MM.1S (cell line): ENCODE data around the gene GAPDHS.

ENCODE experiments used
- DNase-seq: peaks from one replicate; pipeline ENCODE4 v3.0.0-alpha.2; 2015
- H2AFZ ChIP-seq: fragments of 300-600 bp; sonication (generic); 2 replicates; pipeline ENCODE4 v1.6.0; 2016; ENCODE audit warnings: antibody characterized with exemption, low read length
- H3F3A ChIP-seq: fragments of 300-600 bp; sonication (generic); 2 replicates; pipeline ENCODE4 v1.6.1; 2016; ENCODE audit warnings: mild to moderate bottlenecking, antibody characterized with exemption, low read length, moderate library complexity, mixed read lengths; ENCODE audit not compliant: insufficient read depth
- H3K27ac ChIP-seq: fragments of 300-600 bp; sonication (generic); 2 replicates; pipeline ENCODE4 v1.5.1; 2016; ENCODE audit warnings: mild to moderate bottlenecking, low read length
- H3K27me3 ChIP-seq: fragments of 300-600 bp; sonication (generic); replicated peaks from 2 replicates; pipeline ENCODE4 v1.6.0; 2016; ENCODE audit warnings: low read length; ENCODE audit not compliant: insufficient read depth
- H3K36me3 ChIP-seq: fragments of 300-600 bp; sonication (generic); replicated peaks from 2 replicates; pipeline ENCODE4 v1.6.1; 2016; ENCODE audit warnings: mild to moderate bottlenecking, low read length, mixed read lengths; ENCODE audit not compliant: insufficient read depth
- H3K4me1 ChIP-seq: fragments of 300-600 bp; sonication (generic); 2 replicates; pipeline ENCODE4 v1.6.1; 2016; ENCODE audit warnings: low read length, mixed read lengths
- H3K4me2 ChIP-seq: fragments of 300-600 bp; sonication (generic); 2 replicates; pipeline ENCODE4 v1.6.0; 2016; ENCODE audit warnings: low read depth, low read length
- H3K4me3 ChIP-seq: fragments of 300-600 bp; sonication (generic); 2 replicates; pipeline ENCODE4 v1.5.1; 2016; ENCODE audit warnings: low read length, mixed read lengths
- H3K79me2 ChIP-seq: fragments of 300-600 bp; sonication (generic); 2 replicates; pipeline ENCODE4 v1.6.1; 2016; ENCODE audit warnings: mixed run types, low read length, mixed read lengths
- H3K9ac ChIP-seq: fragments of 300-600 bp; sonication (generic); 2 replicates; pipeline ENCODE4 v1.6.1; 2016; ENCODE audit warnings: low read length, mixed read lengths
- H3K9me2 ChIP-seq: fragments of 300-600 bp; sonication (generic); replicated peaks from 2 replicates; pipeline ENCODE4 v1.6.1; 2016; ENCODE audit warnings: mild to moderate bottlenecking, low read length, mixed read lengths; ENCODE audit not compliant: insufficient read depth
- H3K9me3 ChIP-seq: fragments of 300-600 bp; sonication (generic); replicated peaks from 2 replicates; pipeline ENCODE4 v1.6.1; 2016; ENCODE audit warnings: mild to moderate bottlenecking, low read length, mixed read lengths; ENCODE audit not compliant: insufficient read depth
- H4K20me1 ChIP-seq: fragments of 300-600 bp; sonication (generic); 2 replicates; pipeline ENCODE4 v1.6.1; 2016; ENCODE audit warnings: mild to moderate bottlenecking, low read length, moderate library complexity, mixed read lengths; ENCODE audit not compliant: insufficient read depth
- CTCF ChIP-seq: fragments of 300-600 bp; sonication (generic); IDR thresholded peaks from 2 replicates; pipeline ENCODE4 v1.5.1; 2016; ENCODE audit warnings: antibody characterized with exemption, low read length, mixed read lengths
- EZH2 ChIP-seq: fragments of 300-600 bp; sonication (generic); optimal IDR thresholded peaks from 2 replicates; pipeline ENCODE3; 2017; ENCODE audit warnings: low read depth, mild to moderate bottlenecking, antibody characterized with exemption, low read length, mixed read lengths
- EZH2phosphoT487 ChIP-seq: fragments of 300-600 bp; sonication (generic); IDR thresholded peaks from 2 replicates; pipeline ENCODE4 v1.6.1; 2018; ENCODE audit warnings: antibody characterized with exemption, low read length

GAPDHS gene

GRCh38 chr19:35539850-35540249, 6.6 kb downstream of the GAPDHS start:
- Histone ChIP-seq H3K27me3 (peaks cover 24% of the 10 kb centered on the region), H3K9ac (no peak overlapping the region), H3F3A (no peaks in the 10 kb centered on the region), H3K4me2 (no peak overlapping the region), H4K20me1 (no peaks in the 10 kb centered on the region), H3K4me3 (no peak overlapping the region), H3K4me1 (peaks cover 5% of the 10 kb centered on the region; the same call in 1 of the 2 replicates), H3K9me2 (no peaks in the 10 kb centered on the region), H3K36me3 (no peaks in the 10 kb centered on the region), H3K27ac (no peak overlapping the region), H3K79me2 (peaks cover 11% of the 10 kb centered on the region), H2AFZ (no peak overlapping the region), H3K9me3 (no peaks in the 10 kb centered on the region)
- TF ChIP-seq EZH2phosphoT487: no peak
- no peak for TF ChIP-seq CTCF
- TF ChIP-seq EZH2: no peak
- DNase-seq: no peak

DNA sequence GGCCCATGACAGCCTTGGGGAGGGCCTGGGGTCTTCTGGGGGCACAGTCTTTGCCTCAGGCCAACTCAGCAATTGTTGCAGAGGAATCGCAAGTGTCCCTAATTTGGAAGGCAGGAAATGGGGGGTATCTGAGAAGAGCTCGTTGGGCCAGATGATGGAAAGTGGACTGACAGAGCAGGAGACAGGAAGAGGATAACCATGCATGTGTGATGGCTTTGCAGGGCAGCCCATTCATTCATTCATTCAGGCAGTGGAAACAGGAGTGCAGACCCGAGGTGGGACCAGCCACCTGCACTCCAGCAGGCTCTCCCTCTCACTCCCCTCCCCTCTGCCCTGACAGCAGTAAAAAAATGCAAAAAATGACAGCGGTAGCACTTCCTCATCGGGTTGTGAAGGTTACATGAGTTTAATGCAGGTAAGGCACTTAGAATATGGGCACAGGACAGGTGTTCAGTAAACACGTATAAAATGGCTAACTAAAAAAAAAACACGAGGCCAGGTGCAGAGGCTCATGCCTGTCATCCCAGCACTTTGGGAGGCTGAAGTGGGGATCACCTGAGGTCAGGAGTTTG, 7.2 kb downstream of the GAPDHS start:
- Histone ChIP-seq H3K4me3 (no peak overlapping the region), H4K20me1 (no peaks in the 10 kb centered on the region), H2AFZ (no peak overlapping the region), H3F3A (no peaks in the 10 kb centered on the region), H3K4me1 (peaks cover 5% of the 10 kb centered on the region; the same call in 1 of the 2 replicates), H3K9me2 (no peaks in the 10 kb centered on the region), H3K27ac (no peak overlapping the region), H3K9me3 (no peaks in the 10 kb centered on the region), H3K27me3 (peaks cover 20% of the 10 kb centered on the region), H3K9ac (no peak overlapping the region), H3K4me2 (no peak overlapping the region), H3K79me2 (peaks cover 14% of the 10 kb centered on the region), H3K36me3 (no peaks in the 10 kb centered on the region)
- DNase-seq: no peak
- TF ChIP-seq EZH2phosphoT487 (no peak), EZH2 (no peak), CTCF (no peak)

GRCh38 chr19:35542209-35542608, 9.0 kb downstream of the GAPDHS start:
- Histone ChIP-seq H3K36me3 (no peaks in the 10 kb centered on the region), H3K4me1 (peaks cover 11% of the 10 kb centered on the region), H2AFZ (no peak overlapping the region), H3F3A (no peaks in the 10 kb centered on the region), H3K79me2 (peaks cover 30% of the 10 kb centered on the region), H4K20me1 (no peaks in the 10 kb centered on the region), H3K9me2 (no peaks in the 10 kb centered on the region), H3K27me3 (peaks cover 3% of the 10 kb centered on the region), H3K9ac (no peak overlapping the region), H3K4me3 (no peak overlapping the region), H3K27ac (no peak overlapping the region), H3K4me2 (no peak overlapping the region), H3K9me3 (no peaks in the 10 kb centered on the region)
- no peak for DNase-seq
- no peak for TF ChIP-seq CTCF
- TF ChIP-seq EZH2phosphoT487: no peak
- no peak for TF ChIP-seq EZH2
